H9 (cell line): ENCODE data around the gene NHLRC3. TPM values are rescaled to one million over a fixed set of nuclear protein-coding genes. Genes with fewer than 3 reads are reported as not detected.

ENCODE experiments used
- DNase-seq: peaks from one replicate; pipeline ENCODE4 v3.0.0-alpha.2; 2017
- H2AFZ ChIP-seq: one replicate; pipeline ENCODE4 v1.6.1; 2013; ENCODE audit warnings: mild to moderate bottlenecking, low read length, control low read depth, moderate library complexity
- H2AK5ac ChIP-seq: 2 replicates; pipeline ENCODE4 v1.6.1; 2013; ENCODE audit warnings: low read length, control low read depth, mixed read lengths; ENCODE audit not compliant: insufficient read length
- H2BK120ac ChIP-seq: one replicate; pipeline ENCODE4 v1.6.1; 2013; ENCODE audit warnings: low read depth, mild to moderate bottlenecking, low read length, control low read depth, inconsistent platforms; ENCODE audit not compliant: poor library complexity, severe bottlenecking
- H2BK12ac ChIP-seq: 2 replicates; pipeline ENCODE4 v1.6.1; 2013; ENCODE audit warnings: low read length, control low read depth, mixed read lengths, low read depth; ENCODE audit not compliant: insufficient read length
- H2BK15ac ChIP-seq: 2 replicates; pipeline ENCODE4 v1.6.1; 2013; ENCODE audit warnings: low read depth, low read length, control low read depth
- H2BK20ac ChIP-seq: one replicate; pipeline ENCODE4 v1.6.1; 2013; ENCODE audit warnings: low read depth, mild to moderate bottlenecking, low read length, control low read depth, inconsistent platforms; ENCODE audit not compliant: poor library complexity, severe bottlenecking
- H2BK5ac ChIP-seq: 2 replicates; pipeline ENCODE4 v1.6.1; 2013; ENCODE audit warnings: low read length, control low read depth, mixed read lengths; ENCODE audit not compliant: insufficient read length
- H3K14ac ChIP-seq: 2 replicates; pipeline ENCODE4 v1.6.1; 2013; ENCODE audit warnings: low read length, control low read depth; ENCODE audit not compliant: insufficient read depth
- H3K18ac ChIP-seq: 2 replicates; pipeline ENCODE4 v1.6.1; 2013; ENCODE audit warnings: low read depth, mild to moderate bottlenecking, mixed read lengths, low read length, control low read depth; ENCODE audit not compliant: insufficient read length
- H3K23ac ChIP-seq: 2 replicates; pipeline ENCODE4 v1.6.1; 2013; ENCODE audit warnings: low read length, control low read depth, mixed read lengths, low read depth; ENCODE audit not compliant: insufficient read length
- H3K23me2 ChIP-seq: 2 replicates; pipeline ENCODE4 v1.6.1; 2013; ENCODE audit warnings: low read depth, mild to moderate bottlenecking, mixed read lengths, low read length, control low read depth; ENCODE audit not compliant: insufficient read length, poor library complexity, severe bottlenecking
- H3K27ac ChIP-seq: 2 replicates; pipeline ENCODE4 v1.5.1; 2013; ENCODE audit warnings: low read length, control low read depth, mixed read lengths, low read depth; ENCODE audit not compliant: insufficient read length
- H3K27me3 ChIP-seq: 2 replicates; pipeline ENCODE4 v1.6.1; 2013; ENCODE audit warnings: low read length, control low read depth, inconsistent platforms; ENCODE audit not compliant: insufficient read depth
- H3K4ac ChIP-seq: 2 replicates; pipeline ENCODE4 v1.6.1; 2013; ENCODE audit warnings: low read depth, mild to moderate bottlenecking, control low read depth, inconsistent platforms, low read length, moderate library complexity
- H3K4me1 ChIP-seq: 2 replicates; pipeline ENCODE4 v1.6.1; 2013; ENCODE audit warnings: low read length, control low read depth, inconsistent platforms; ENCODE audit not compliant: insufficient read depth
- H3K4me2 ChIP-seq: 2 replicates; pipeline ENCODE4 v1.6.1; 2013; ENCODE audit warnings: low read length, control low read depth, mixed read lengths; ENCODE audit not compliant: insufficient read length, insufficient read depth
- H3K56ac ChIP-seq: 2 replicates; pipeline ENCODE4 v1.6.1; 2013; ENCODE audit warnings: low read depth, mild to moderate bottlenecking, mixed read lengths, low read length, control low read depth; ENCODE audit not compliant: insufficient read length
- H3K79me1 ChIP-seq: 2 replicates; pipeline ENCODE4 v1.6.1; 2013; ENCODE audit warnings: low read depth, mild to moderate bottlenecking, moderate library complexity, low read length, control low read depth, inconsistent platforms; ENCODE audit not compliant: insufficient read depth, poor library complexity, severe bottlenecking
- H3K79me2 ChIP-seq: 2 replicates; pipeline ENCODE4 v1.6.1; 2013; ENCODE audit warnings: low read length, control low read depth, inconsistent platforms; ENCODE audit not compliant: insufficient read depth
- H3K9ac ChIP-seq: 2 replicates; pipeline ENCODE4 v1.6.1; 2013; ENCODE audit warnings: low read length, control low read depth, mixed read lengths; ENCODE audit not compliant: insufficient read length; ENCODE audit errors: extremely low read depth
- H3K9me3 ChIP-seq: one replicate; pipeline ENCODE4 v1.6.1; 2013; ENCODE audit warnings: low read depth, low read length, inconsistent platforms; ENCODE audit not compliant: control insufficient read depth
- H3T11ph ChIP-seq: one replicate; pipeline ENCODE4 v1.6.1; 2013; ENCODE audit warnings: mild to moderate bottlenecking, low read length, control low read depth, inconsistent platforms
- H4K20me1 ChIP-seq: one replicate; pipeline ENCODE4 v1.6.1; 2013; ENCODE audit not compliant: control insufficient read depth, insufficient read length, insufficient read depth
- H4K5ac ChIP-seq: 2 replicates; pipeline ENCODE4 v1.6.1; 2013; ENCODE audit warnings: low read depth, mild to moderate bottlenecking, mixed read lengths, low read length, control low read depth; ENCODE audit not compliant: insufficient read length
- H4K8ac ChIP-seq: replicated peaks from 2 replicates; pipeline ENCODE4 v1.6.1; 2013; ENCODE audit warnings: low read length, control low read depth, mixed read lengths, low read depth; ENCODE audit not compliant: insufficient read length
- H4K91ac ChIP-seq: 2 replicates; pipeline ENCODE4 v1.6.1; 2013; ENCODE audit warnings: low read depth, mild to moderate bottlenecking, moderate library complexity, mixed read lengths, low read length, control low read depth; ENCODE audit not compliant: insufficient read length
- H3K27ac Mint-ChIP-seq, 3 experiments: 2 replicates in 2 of 3; 3 replicates in 1 of 3; pipeline ENCODE4 v1.8.0; 2020 to 2021; ENCODE audit warnings: mixed read lengths in 3 of 3, mild to moderate bottlenecking in 1 of 3, moderate library complexity in 1 of 3
- H3K27me3 Mint-ChIP-seq: 2 replicates; pipeline ENCODE4 v1.8.0; 2021; ENCODE audit warnings: low read depth, mild to moderate bottlenecking, moderate library complexity, mixed read lengths
- H3K36me3 Mint-ChIP-seq, 3 experiments: 2 replicates in 2 of 3; 3 replicates in 1 of 3; pipeline ENCODE4 v1.8.0; 2020 to 2021; ENCODE audit warnings: low read depth in 3 of 3, mixed read lengths in 3 of 3; ENCODE audit not compliant: insufficient read depth in 1 of 3
- H3K4me1 Mint-ChIP-seq, 2 experiments: 2 replicates each; pipeline ENCODE4 v1.8.0; 2020; ENCODE audit warnings: mixed read lengths in 2 of 2
- H3K4me3 Mint-ChIP-seq, 2 experiments: 2 replicates in 1 of 2; 3 replicates in 1 of 2; pipeline ENCODE4 v1.8.0; 2020 to 2021; ENCODE audit warnings: mild to moderate bottlenecking in 2 of 2, mixed read lengths in 2 of 2, moderate library complexity in 1 of 2
- H3K9me3 Mint-ChIP-seq, 2 experiments: 2 replicates in 1 of 2; 3 replicates in 1 of 2; pipeline ENCODE4 v1.8.0; 2020; ENCODE audit warnings: mild to moderate bottlenecking in 2 of 2, mixed read lengths in 2 of 2, moderate library complexity in 1 of 2
- CTCF ChIP-seq: fragments of 200-600 bp; sonication (generic); conservative IDR thresholded peaks from 3 replicates; pipeline ENCODE4 v1.8.0; 2021; ENCODE audit warnings: antibody characterized with exemption, mild to moderate bottlenecking
- WGBS: extraction: QIAGEN DNeasy Blood & Tissue Kit; methylation state at CpG from one replicate; pipeline ENCODE4 v1.1.7; 2013; ENCODE audit warnings: missing lambda C conversion rate, low lambda C conversion rate, mixed read lengths; ENCODE audit not compliant: insufficient read length; ENCODE audit errors: extremely low coverage; 5-methylcytosine and 5-hydroxymethylcytosine counted together
- total RNA-seq: library from RNA; stranded (reverse); gene quantifications from 2 replicates; pipeline ENCODE4 v1.2.1, GENCODE V29; 2021

NHLRC3 gene
- total RNA-seq, 1 experiment from 2014 or later, result 17.6 TPM

DNA sequence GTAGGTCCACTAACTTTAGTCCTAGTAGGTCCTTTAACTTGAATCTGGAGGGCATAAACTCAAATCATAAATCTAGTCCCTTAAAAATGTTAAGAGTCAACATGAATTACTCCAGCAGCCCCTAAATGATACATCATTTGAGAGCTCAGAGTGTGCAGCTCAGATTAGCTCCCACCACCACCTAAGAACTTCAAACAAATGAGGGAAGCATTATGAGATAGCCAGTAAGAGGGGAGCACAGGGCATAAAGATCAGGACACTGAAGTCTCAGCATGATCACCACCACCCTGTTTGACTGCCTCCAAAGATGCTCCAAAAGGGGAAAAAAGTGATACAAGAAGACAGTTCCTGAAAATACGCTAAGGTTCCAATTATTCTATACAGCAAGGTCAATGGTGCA, 6.1 kb upstream of the NHLRC3 start:
- Histone ChIP-seq H3K27me3 (no peaks in the 10 kb centered on the region), H3K4me1 (no peaks in the 10 kb centered on the region; the same call in 1 of the 2 replicates), H3K23me2 (peaks cover 4% of the 10 kb centered on the region), H4K8ac (no peak overlapping the region), H2AFZ (no peak overlapping the region), H2AK5ac (no peak overlapping the region), H3K18ac (no peak overlapping the region), H3K23ac (no peak overlapping the region), H3K9ac (no peak overlapping the region), H2BK15ac (no peak overlapping the region), H3K4me2 (no peak overlapping the region), H2BK120ac (no peak overlapping the region), H3T11ph (no peak overlapping the region), H2BK20ac (no peak overlapping the region), H3K27ac (no peak overlapping the region), H3K4ac (no peak overlapping the region), H3K9me3 (no peaks in the 10 kb centered on the region), H3K14ac (no peak overlapping the region), H2BK5ac (no peak overlapping the region), H4K91ac (no peak overlapping the region), H2BK12ac (no peak overlapping the region), H3K79me2 (peaks cover 38% of the 10 kb centered on the region), H3K79me1 (peaks cover 6% of the 10 kb centered on the region), H3K56ac (no peak overlapping the region), H4K5ac (no peak overlapping the region), H4K20me1 (no peaks in the 10 kb centered on the region)
- peaks cover 12 to 33% (median 32%) of the 10 kb centered on the region in 3 experiments for H3K36me3 Mint-ChIP-seq
- no CpG with 5 or more reads among the region's 1 CpG for WGBS
- no peaks in the 10 kb centered on the region for H3K9me3 Mint-ChIP-seq
- peak overlapping the region; percentile 10 to 35 (median 13); a peak in 4 of 7 replicates for H3K27ac Mint-ChIP-seq
- no peak overlapping the region for H3K4me3 Mint-ChIP-seq
- DNase-seq, result no peak
- TF ChIP-seq CTCF, result no peak
- H3K27me3 Mint-ChIP-seq, result no peaks in the 10 kb centered on the region
- peaks cover 28 to 36% of the 10 kb centered on the region in 2 experiments for H3K4me1 Mint-ChIP-seq
